PC-9 (cell line): ENCODE results near the gene PNPLA2.

Experiments used
- EZH2 ChIP-seq: fragments of 200-600 bp; sonication (generic); IDR thresholded peaks from 2 replicates; pipeline ENCODE4 v1.8.0; 2017; ENCODE audit warnings: antibody characterized with exemption, low read depth
- TF ChIP-seq, protein P1 (sequence below): fragments of 200-600 bp; sonication (generic); conservative IDR thresholded peaks from 2 replicates; pipeline ENCODE4 v1.6.1; 2017; ENCODE audit warnings: mixed run types, antibody characterized with exemption, mild to moderate bottlenecking, moderate library complexity

DNA sequence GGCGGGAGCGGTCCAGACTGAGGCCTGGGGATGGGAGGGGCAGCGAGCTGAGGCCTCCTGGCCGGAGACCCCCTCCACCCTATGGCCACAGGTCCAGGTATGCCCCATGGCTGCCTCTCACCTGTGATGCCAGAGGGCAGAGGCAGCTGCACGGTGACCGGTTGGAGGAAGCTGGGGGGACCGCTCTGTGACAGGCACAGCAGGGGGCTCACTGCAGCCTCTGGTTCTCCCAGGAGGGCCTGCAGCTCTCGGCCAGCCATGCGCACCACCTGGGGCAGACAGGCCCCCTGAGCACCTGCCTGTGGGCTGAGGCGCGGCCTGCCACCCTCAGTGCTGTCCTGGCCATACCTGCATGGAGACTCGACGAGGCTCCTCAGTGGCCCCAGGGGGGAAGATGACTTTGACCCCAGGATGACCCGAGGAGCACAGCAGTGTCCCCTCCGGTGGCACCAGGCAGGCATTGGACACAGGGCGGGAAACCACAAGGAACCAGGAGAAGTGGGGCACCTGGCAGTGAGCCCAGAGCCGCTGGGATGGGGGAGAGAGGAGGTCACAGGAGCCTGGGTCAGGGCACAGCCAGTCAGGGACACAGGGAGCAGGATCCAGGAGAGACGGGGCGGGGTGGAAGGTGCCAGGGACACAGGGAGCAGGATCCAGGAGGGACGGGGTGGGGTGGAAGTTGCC is 17.5 kb upstream of the PNPLA2 start:
- TF ChIP-seq, protein P1, sequence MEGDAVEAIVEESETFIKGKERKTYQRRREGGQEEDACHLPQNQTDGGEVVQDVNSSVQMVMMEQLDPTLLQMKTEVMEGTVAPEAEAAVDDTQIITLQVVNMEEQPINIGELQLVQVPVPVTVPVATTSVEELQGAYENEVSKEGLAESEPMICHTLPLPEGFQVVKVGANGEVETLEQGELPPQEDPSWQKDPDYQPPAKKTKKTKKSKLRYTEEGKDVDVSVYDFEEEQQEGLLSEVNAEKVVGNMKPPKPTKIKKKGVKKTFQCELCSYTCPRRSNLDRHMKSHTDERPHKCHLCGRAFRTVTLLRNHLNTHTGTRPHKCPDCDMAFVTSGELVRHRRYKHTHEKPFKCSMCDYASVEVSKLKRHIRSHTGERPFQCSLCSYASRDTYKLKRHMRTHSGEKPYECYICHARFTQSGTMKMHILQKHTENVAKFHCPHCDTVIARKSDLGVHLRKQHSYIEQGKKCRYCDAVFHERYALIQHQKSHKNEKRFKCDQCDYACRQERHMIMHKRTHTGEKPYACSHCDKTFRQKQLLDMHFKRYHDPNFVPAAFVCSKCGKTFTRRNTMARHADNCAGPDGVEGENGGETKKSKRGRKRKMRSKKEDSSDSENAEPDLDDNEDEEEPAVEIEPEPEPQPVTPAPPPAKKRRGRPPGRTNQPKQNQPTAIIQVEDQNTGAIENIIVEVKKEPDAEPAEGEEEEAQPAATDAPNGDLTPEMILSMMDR: no peak
- no peak for TF ChIP-seq EZH2
